GM23248 (cell line): ENCODE measurements around the gene DNAAF3.

Experiments
- EZH2 ChIP-seq: fragments of 200-600 bp; sonication (generic); IDR thresholded peaks from 2 replicates; pipeline ENCODE4 v1.6.1; 2018; ENCODE audit warnings: antibody characterized with exemption, mild to moderate bottlenecking; ENCODE audit not compliant: insufficient read depth, poor library complexity, severe bottlenecking
- EZH2phosphoT487 ChIP-seq: fragments of 200-600 bp; sonication (generic); IDR thresholded peaks from 2 replicates; pipeline ENCODE4 v1.6.1; 2018; ENCODE audit warnings: antibody characterized with exemption, moderate library complexity, mild to moderate bottlenecking, low read depth; ENCODE audit not compliant: insufficient read depth

DNA sequence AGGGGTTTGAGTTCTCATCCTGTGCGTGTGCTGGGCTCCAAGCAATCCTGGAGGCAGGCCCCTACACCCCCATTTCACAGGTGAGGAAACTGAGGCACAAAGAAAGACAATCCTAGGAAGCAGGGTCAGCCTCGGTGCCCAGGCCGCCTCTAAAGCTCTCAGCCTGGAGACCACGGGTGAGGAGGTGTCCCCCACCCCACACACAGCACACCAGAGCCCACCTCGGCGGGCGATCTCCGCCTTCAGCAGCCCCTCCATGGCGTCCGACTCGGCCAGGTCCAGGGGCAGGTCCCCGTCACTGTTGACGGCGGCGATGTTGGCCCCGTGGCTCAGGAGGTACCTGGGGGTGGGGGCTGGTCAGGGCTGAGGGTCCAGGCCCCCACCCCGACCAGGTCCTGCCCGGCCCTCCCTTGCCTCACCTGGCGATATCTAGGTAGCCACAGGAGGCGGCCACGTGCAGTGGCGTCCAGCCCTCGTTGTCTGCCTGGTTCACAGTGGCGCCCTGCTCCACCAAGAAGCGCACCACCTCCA lies 54.1 kb downstream of the DNAAF3 start:
- TF ChIP-seq EZH2phosphoT487: no peak
- no peak for TF ChIP-seq EZH2
